ENCODE measurements around the gene UQCRC1.

- no peak for TF ChIP-seq POLR2AphosphoS5 (IDR thresholded peaks at IDR 0.05)
- no peak for TF ChIP-seq POLR2A (IDR thresholded peaks at IDR 0.05)
- TF ChIP-seq EP300 (IDR thresholded peaks at IDR 0.05), result no peak
Measured at GRCh38 chr3:48560648-48561018, 48.8 kb downstream of the UQCRC1 start.
